HG02970 (cell line): ENCODE measurements around the gene GPR143.

ENCODE experiments used
- ATAC-seq: cut with Tn5 transposase; IDR thresholded peaks from one replicate; pipeline ENCODE4 v1.9.1; 2021; ENCODE audit warnings: mild to moderate bottlenecking, moderate library complexity, moderate number of reproducible peaks; ENCODE audit not compliant: unreplicated experiment, low FRiP score

The GPR143 gene

DNA sequence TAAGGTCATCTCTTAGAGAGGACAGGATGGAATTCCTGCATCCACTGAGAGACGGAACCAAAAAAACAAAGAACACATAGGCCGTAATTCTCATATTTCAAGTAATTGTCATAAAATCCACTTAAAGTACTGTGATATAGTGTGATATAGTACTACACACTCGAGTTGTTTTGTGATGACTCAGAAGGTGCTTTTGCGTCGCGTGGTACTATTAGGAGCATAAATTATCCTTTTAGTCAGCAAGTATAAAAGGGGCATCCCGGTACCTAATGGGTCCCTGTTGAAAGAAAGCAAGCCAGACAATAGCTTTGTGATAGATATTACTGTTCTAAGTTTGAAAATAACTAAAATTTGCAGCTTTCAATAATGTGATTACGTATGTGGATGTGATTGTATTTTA, 55.3 kb downstream of the GPR143 start:
- no peak for ATAC-seq

DNA sequence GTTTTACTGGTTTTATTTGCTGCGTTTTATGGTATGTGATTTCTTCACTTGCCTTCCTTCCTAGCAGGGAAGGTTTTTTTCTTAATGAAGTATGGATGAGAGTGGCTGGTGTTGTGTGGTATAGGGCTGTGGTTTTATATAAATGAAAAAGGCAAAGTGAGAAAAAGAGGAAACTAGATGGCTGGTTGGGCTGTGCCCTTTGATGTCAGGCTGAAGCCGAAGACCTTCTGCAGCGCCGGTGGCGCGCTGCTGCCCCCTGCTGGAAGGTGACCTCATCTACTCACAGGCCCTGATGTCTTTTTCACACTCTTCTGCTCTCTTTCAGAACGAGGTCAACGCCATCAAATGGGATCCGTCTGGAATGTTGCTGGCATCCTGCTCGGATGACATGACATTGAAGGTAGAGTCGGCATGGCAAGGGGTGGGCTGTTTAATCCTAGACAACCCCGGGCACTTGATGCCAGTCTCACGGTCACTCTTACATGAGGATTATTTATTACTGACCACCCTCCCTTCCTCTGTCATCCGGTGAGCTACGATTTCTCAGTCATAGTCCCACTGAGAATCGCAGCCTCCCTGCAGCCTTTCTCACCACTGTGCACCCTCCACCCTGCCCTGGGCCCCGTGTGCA, 56.6 kb downstream of the GPR143 start:
- ATAC-seq, result no peak

DNA sequence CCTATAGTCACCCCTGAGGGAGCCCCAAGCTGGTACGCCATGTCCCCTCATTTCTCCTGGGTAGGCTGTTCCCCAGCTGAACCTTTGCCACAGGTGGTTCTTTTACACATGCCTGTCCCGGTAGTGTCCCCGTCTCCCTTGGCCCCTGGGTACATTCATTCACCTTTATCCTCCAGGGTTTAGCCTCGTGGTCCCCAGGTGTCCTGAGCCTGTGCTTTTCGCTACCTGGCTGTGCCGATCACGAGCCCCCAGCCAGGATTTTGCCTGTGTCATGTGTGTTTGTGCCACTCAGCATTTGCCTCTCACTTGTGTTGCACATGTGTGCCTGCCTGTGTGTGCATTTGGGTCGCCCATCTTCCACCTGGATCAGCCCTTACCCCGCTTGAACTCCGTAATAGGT, 57.6 kb downstream of the GPR143 start:
- ATAC-seq, result no peak

DNA sequence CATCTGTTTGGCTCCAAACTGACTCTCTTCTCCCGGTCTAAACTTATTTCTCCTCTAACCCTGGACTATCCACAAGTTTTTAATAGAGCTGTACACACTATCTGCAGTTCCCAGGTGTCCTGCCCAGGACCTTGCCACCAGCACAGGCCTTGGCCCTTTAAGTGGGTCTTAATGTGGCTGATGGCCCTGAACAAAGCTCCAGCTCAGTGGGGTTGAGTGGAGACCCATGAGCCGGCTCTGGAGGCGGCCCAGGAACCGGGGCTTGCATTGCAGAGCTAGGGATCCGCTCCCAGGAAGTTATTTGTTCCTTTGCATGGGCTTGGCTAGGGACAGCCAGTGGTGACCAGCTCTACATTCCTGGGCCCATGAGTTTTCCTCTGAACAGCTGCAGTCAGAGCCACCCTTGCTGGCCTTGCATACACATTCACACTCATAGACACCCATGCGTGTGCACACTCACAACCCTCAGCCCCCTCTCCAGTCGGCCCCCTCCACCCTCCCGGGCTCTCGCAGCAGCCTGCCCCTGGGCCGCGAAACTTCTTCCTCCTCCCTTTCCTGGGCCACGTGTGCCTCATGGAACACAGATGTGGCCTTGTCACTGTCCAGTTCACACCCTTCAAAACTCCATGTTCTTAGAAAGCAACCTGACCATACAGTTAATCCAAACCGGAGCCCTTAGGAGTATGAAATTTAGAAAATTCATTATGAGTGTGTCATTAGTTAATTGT, 58.2 kb downstream of the GPR143 start:
- ATAC-seq, result no peak

DNA sequence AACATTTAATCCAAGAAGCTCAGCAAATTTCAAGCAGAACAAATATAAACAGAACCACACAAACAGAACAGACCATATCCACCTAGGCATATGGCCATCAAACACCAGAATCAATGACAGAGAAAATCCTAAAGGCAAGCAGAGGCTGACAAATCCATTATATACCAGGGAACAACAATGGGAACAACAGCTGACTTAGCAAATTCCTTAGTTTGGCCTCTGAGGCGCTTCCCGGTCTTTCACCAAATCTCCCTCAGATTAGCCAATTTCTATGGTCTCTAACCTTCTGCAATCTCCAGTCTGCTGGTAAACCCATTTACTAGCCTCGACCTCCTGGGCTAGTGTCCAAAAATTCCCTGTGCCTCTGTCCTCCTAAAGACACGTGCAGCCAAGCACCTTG, 59.2 kb downstream of the GPR143 start:
- ATAC-seq, result no peak

DNA sequence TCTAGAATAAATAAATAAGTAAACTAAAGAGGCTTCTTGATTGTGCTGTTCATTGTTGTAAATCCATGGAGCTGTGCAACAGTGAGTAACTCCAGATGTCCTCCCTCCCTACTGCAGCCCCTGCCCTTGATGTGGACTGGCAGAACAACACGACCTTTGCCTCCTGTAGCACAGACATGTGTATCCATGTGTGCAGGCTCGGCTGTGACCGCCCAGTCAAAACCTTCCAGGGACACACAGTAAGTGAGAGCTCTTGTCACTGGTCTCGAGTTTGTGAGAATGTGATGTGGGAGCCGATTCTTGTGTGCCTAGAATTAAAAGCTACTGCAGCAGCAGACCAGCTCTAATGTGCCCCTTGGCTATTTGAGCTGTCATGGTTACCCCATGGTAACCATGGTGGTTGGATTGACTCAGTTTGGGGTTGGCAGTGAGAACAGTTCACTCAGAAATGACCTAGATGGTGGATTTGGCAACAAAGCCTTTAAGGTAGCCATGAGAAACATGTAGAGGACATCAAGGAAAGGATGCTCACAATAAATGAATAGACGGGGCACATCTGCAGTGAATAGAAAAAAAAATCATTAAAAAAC, 60.7 kb downstream of the GPR143 start:
- ATAC-seq, result no peak

DNA sequence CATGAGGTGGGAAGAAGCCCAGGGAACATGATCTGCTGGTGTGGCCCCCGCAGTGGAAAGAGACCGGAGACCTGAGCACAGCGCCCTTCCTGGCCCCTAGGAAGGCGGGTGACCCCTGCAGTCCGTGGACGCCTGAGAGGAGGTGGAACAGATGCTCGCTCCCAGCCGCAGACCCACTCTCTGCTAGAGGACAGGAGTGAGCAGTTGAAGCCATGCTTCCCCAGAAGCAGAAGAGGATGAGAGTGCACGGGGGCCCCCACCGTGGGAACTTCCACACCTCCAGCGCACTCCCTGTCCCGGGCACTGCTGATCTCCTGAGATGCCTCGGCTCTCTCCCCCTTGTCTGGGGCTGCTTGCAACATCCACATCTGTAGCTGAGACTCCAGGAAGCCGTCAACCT, 62.2 kb downstream of the GPR143 start:
- ATAC-seq, result no peak

DNA sequence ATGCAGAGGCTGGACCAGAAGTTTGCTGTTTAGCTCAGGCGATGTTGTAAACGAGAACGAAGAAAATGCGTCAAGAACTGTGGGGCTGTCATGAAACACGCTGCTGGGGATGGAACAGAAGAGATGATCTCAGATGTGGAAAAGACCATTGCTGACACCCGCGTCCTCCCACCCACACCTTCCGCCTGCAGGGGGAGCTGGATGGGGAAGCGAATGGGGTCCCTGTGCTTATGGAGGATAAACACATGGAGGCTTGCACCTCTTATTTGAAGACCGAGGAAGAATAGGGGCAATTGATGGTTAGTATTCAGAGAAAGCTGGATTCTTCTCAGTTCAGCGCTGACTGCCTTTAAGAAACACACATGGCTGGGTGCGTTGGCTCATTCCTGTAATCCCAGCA, 63.9 kb downstream of the GPR143 start:
- ATAC-seq, result no peak

DNA sequence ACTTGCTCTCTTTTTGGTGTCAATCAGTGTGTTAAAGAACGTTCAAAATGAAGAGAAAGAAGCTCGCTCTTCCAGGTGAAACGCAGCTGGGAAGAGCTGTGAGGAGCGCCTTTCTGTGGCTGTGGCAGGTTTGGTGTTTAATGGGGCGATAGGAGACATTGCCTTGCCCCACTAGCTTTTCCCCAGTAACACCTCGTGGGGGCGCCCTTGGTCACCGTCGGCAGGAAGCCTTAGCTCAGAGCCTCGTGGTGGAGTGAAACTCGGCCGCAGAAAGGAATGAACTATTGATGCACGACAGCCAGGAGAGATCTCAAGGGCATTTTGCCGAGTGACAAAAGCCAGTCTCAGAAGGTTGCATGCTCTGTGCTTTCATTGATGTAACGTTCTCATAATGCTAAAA, 65.1 kb downstream of the GPR143 start:
- ATAC-seq, result no peak

DNA sequence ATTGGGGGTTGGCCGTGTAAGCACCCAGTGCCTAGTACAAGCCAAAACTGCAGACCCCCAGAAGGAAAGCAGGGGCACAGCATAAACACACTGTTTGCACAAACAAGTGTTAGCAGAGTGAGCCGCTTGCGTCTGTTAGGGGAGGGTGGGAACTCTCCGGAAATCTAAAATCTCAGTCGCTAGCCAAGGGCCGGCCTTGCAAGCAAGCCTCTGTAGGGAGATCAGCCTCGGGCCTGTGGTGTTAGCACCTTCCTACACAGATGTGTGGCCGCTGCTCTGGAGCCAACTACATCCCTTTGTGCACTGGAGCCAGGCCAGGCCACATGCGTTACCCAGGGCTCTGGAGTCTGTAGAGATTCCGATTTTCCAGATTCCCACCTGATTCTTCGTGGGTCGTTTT, 67.1 kb downstream of the GPR143 start:
- ATAC-seq, result no peak

DNA sequence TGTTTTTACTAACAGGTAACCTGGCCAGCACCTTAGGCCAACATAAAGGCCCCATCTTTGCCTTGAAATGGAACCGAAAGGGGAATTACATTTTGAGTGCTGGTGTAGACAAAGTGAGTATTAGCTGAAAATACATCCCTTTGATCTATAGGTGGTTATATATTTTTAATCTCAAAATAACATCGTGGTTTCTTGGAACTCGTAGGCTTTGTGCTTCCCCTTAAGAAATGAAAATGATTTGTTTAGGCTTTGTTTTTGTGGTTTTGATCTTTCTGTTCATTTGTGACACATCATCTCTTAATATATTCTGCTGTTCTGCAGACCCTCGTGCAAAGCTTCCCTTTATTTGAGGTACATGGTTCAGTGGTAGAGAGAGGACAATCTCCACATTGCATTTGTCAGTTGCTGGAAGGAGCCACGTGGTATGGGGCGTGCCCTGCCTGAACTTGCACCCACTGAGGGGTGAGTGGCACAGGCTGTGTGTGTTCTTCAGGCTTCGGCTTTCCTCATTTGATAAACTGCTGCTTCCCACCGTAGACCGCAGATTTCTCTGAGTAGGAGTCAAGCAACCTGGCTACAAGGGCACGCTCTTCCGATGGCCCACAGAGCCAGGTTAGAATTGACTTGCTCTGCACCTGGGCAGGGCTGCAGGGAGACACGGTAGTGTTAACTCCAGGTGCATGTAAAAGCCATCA, 72.2 kb downstream of the GPR143 start:
- ATAC-seq, result no peak

DNA sequence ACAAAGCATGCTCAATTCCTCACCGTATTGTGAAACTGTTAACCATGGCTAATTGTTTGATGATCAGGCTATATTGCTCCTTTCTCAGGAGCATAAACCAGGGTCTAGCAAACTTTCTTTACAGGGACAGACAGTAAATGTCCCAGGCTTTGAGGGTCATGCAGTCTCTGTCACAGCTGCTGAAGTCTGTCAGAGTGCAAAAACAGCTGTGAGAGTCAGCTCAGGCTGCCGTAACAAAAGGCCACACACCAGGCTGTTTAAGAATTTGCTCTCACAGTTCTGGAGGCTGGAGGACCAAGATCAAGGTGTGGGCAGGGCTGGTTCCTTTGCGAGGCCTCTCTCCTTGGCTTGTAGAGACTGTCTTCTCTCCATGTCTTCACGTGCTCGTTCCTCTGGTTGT, 75.6 kb downstream of the GPR143 start:
- ATAC-seq, result no peak

DNA sequence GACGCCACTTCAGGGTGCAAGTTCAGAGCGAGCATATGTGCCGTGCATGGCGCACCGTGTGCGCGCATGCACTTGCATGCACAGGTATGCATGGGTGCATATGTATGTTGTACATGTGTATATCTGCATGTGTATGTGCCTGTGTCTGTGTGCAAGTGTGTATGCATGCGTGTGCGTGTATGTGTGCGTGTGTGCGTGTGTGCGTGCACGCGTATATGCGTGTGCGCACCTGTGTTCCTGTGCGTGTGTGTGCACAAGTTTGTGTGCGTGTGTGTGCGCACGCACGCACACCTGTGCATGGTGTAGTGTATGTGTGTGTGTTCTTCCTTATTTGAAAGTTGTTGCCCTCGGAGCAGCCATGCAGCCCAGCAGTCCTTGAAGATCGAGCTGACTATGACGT, 76.8 kb downstream of the GPR143 start:
- no peak for ATAC-seq

DNA sequence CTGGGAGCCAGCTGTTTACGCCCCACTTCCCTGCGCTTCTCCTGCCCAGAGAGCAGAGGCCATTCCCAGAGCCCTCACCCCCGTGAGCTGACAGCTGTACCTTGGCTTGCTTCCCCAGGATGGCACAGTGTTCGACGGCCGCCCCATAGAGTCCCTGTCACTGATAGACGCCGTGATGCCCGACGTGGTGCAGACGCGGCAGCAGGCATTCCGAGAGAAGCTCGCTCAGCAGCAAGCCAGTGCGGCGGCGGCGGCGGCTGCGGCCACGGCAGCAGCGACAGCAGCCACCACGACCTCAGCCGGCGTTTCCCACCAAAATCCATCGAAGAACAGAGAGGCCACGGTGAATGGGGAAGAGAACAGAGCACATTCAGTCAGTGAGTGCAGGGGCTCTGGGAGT, 77.7 kb downstream of the GPR143 start:
- no peak for ATAC-seq

DNA sequence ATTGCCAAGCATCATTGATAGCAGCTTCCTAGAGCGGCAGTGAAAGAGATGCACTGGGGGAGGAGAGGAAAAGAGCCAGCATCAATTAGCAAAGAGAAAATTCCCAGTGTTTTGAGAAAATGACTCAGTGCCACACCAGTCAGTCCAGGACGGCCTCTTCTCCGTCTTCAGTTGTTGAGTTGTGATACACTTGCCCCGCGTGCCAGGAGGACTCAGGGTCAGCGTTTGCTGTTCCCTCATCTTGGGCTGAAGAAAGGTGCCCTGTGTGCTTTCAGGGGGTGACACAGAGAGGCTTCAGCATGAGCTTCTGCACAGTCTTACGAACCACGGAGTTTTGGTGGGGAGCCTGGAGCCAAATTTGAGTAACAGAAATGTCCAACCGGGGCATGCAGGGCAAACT, 82.3 kb downstream of the GPR143 start:
- ATAC-seq, result no peak

DNA sequence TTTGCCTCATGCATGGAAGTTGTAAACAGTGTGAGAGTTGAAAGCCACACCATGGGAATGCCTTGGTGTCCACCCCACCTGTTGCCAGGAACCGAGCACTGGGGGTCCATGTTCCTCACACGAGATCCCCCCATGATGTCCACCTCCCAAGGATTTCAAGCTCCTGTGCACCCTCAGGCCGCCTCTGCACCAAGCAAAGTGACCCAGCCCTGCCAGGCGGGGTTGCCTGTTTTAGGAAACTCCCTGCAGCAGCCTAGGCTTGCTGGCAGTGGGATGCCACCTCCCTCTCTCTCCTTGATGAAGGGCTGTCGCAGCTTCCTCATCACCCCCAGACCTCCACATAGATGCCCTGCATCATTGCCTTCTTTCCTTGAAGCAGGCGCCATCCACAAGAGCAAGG, 82.8 kb downstream of the GPR143 start:
- no peak for ATAC-seq

DNA sequence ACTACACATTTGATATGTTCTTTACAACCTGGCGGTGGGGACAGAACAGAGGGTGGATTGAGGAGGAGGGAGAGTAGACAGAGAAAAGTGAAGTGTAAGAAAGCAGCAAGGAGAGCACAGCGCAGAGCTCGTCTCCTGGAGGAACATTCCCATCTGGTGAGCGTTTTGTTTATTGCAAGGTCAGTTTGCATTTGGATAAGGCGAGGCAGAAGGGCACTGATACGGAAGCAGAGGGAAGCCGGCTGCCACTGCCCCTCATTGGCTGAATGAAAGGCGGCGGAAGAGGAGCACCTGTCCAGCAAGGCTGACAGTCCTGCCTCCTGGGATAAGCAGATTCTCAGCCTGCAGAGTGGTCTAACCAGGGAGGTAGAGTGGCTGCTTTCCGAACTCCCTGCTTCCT, 83.2 kb downstream of the GPR143 start:
- ATAC-seq, result no peak

DNA sequence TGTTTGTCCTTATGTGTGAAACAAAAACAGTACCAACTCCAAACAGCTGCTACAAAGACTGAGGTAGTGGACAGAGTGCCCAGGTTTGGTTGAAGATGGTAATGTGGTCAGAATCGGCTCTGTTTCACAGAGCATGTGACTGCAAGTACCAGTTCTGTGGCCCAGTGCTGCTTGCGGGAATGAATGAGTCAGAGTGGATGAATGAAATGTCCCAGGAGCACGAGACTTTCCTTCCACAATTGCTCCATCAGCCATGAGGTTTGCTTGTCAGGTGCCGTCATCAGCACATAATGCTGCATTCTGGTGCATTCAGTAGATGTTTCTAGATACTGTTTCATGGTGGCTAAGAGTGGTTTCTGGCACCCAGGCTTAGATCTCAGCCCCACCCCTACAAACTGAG, 84.2 kb downstream of the GPR143 start:
- no peak for ATAC-seq

DNA sequence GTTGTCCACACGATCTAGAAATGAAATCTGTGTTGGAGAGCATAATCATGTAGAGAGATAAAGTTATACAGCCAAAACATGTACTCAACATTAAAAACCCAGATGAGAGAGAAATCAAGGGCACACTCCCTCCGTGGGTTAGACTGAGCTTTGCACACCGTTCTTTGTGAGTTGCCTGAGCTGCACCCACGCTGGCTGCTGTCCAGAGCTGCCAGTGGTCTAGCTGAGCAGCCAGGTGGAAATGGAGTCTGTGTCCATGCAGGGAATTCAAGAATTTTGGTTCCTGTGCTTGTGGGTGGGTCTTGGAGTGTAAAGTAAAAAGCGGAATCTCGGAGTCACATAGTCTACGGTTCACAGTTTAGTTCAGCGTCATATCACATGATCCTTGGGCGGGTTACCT, 84.6 kb downstream of the GPR143 start:
- no peak for ATAC-seq

DNA sequence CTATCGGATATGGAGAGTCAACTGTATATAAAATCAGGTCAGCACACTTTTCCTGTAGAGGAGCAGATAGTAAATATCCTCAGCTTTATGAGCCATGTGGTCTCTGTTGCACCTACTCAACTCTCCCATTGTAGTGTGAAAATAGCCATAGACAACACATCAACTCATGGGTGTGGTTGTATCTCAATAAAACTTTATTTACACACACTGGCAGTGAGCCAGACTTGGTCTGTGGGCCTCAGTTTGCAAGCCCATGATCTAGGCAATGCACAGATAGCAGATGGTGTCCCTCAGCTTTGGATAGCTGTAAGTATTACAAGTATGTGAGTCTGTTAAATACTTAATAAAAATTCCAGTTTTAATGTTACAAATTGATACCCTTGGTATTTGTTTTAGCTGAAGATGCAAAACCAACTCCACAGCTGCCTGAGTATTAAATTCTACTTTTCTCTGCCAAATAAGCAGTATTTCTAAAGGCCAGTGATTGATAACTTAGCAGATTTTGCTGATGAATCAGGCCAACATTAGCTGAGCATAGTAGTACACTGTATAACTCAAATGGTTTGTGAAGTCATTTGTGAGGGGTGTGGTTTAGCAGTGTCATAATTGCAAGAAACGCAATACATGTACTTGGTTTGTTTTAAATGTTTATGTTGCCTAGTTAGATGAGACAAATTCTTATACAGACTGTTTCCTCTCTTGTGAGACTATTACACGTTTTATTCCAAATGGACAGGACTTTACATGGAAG, 87.3 kb downstream of the GPR143 start:
- ATAC-seq, result no peak
